ENCODE measurements around the gene GALNT2.

DNA sequence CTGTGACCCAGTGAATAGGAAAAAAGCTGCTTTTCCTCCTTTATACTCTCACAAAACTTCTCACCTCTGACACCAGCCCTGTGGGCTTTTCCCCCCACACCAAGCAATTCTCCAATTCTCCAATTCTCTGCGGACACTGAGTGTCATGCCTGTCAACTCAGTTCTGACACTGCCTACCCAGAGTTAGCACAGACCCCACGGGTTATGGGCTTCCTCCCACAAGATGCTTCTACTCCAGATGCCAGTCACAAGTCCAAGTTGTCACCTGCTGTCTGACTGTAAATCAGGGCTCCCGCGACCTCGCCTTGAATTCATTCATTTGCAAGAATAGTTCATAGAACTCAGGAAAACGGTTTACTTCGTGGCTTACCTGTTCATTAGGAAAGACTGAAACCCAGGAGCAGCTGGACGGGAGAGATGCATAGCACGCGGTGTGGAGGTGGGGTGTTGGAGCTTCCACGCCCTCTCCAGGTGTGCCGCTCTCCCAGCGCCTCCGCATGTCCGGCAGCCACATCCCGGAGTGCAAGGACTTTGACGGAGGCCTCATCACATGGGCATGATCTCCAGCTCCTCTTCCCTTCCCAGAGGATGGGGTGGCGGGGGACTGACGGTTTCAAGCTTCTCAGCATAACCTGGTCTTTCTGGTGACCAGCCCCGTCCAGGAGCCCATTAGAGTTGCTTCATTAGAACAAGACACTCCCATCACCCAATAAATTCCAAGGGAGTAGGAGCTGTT is 204.4 kb downstream of the GALNT2 start:
- TF ChIP-seq, protein P1, sequence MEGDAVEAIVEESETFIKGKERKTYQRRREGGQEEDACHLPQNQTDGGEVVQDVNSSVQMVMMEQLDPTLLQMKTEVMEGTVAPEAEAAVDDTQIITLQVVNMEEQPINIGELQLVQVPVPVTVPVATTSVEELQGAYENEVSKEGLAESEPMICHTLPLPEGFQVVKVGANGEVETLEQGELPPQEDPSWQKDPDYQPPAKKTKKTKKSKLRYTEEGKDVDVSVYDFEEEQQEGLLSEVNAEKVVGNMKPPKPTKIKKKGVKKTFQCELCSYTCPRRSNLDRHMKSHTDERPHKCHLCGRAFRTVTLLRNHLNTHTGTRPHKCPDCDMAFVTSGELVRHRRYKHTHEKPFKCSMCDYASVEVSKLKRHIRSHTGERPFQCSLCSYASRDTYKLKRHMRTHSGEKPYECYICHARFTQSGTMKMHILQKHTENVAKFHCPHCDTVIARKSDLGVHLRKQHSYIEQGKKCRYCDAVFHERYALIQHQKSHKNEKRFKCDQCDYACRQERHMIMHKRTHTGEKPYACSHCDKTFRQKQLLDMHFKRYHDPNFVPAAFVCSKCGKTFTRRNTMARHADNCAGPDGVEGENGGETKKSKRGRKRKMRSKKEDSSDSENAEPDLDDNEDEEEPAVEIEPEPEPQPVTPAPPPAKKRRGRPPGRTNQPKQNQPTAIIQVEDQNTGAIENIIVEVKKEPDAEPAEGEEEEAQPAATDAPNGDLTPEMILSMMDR (IDR thresholded peaks at IDR 0.05), result no peak
- TF ChIP-seq GABPA (IDR thresholded peaks at IDR 0.05; ENCODE audit: low read depth) (no peak), FOSL2 (IDR thresholded peaks at IDR 0.05; ENCODE audit: borderline replicate concordance, low read depth) (no peak), RAD21 (IDR thresholded peaks at IDR 0.05; ENCODE audit: low read length) (no peak), EZH2phosphoT487 (IDR thresholded peaks at IDR 0.05; ENCODE audit: borderline replicate concordance, low read depth) (no peak)
